HepG2 (cell line): ENCODE data around the gene LCN1. TPM values are rescaled to one million over a fixed set of nuclear protein-coding genes. Genes with fewer than 3 reads are reported as not detected.

ENCODE experiments used
- ATAC-seq: fragments of 200-7000 bp; cut with Tn5 transposase; 3 replicates; pipeline ENCODE4 v1.9.1; 2020; ENCODE audit warnings: mild to moderate bottlenecking, moderate library complexity
- BruUV-seq: library from RNA; stranded (reverse); fragments of 400-500 nt; replicated peaks from 2 replicates; lab custom pipeline; 2021; lab: Mats Ljungman, UMichigan
- CTCF ChIA-PET: fragments of 300-600 bp; formaldehyde crosslinking; extraction: SDS; loops from one replicate; lab custom pipeline; 2021; ENCODE audit warnings: low total read pairs, inconsistent platforms, low intra/inter-chr PET ratio; lab: Yijun Ruan, JAX
- POLR2A ChIA-PET: fragments of 350-600 bp; sonication (Branson Sonifier 250); formaldehyde crosslinking; loops from one replicate; lab custom pipeline; 2020; ENCODE audit warnings: antibody characterized with exemption, inconsistent platforms; lab: Yijun Ruan, JAX
- DNase-seq: peaks from one replicate; pipeline ENCODE4 v3.0.0-alpha.2; 2015; ENCODE audit warnings: low spot score
- FAIRE-seq: peaks from 3 replicates; lab custom pipeline; 2011; peaks lifted over from hg19 to GRCh38; lab: Jason Lieb, UNC
- H2AFZ ChIP-seq: one replicate; pipeline ENCODE4 v1.6.1; 2011; ENCODE audit warnings: low read length, inconsistent platforms
- H3K27ac ChIP-seq: fragments of 300-600 bp; 3 replicates; pipeline ENCODE4 v1.8.0; 2011; ENCODE audit warnings: mixed run types, mild to moderate bottlenecking, mixed read lengths, low read length, inconsistent platforms; ENCODE audit not compliant: insufficient read depth; ENCODE audit errors: extremely low read length
- H3K27me3 ChIP-seq, 2 experiments: fragments of 200-600 bp in 1 of 2; 2 replicates in 1 of 2; 3 replicates in 1 of 2; pipeline versions ENCODE4 v1.6.0 to v1.8.0; 2011; ENCODE audit warnings: low read length in 2 of 2, mild to moderate bottlenecking in 2 of 2, moderate library complexity in 2 of 2, inconsistent platforms in 1 of 2; ENCODE audit not compliant: insufficient read depth in 2 of 2, control insufficient read depth in 1 of 2
- H3K36me3 ChIP-seq, 2 experiments: fragments of 200-600 bp in 1 of 2; replicated peaks in 1 of 2; 2 replicates in 1 of 2; 3 replicates in 1 of 2; pipeline versions ENCODE4 v1.5.1 to v1.8.0; 2011; ENCODE audit warnings: low read length in 2 of 2, inconsistent platforms in 1 of 2; ENCODE audit not compliant: insufficient read depth in 2 of 2, control insufficient read depth in 1 of 2
- H3K4me1 ChIP-seq: 2 replicates; pipeline ENCODE4 v1.5.1; 2012; ENCODE audit warnings: low read length, inconsistent platforms; ENCODE audit not compliant: insufficient read depth
- H3K4me2 ChIP-seq: 2 replicates; pipeline ENCODE4 v1.6.0; 2011; ENCODE audit warnings: low read depth, low read length, inconsistent platforms
- H3K4me3 ChIP-seq, 3 experiments: fragments of 200-600 bp in 1 of 3; sonication (generic), shearing (Covaris generic) in 1 of 3; replicated peaks in 1 of 3; 2 replicates each; pipeline ENCODE4 v1.5.1; 2011 to 2016; ENCODE audit warnings: low read length in 3 of 3, inconsistent platforms in 2 of 3, low read depth in 2 of 3, mild to moderate bottlenecking in 2 of 3, control low read depth in 1 of 3, mixed read lengths in 1 of 3; ENCODE audit not compliant: insufficient read depth in 1 of 3
- H3K79me2 ChIP-seq: one replicate; pipeline ENCODE4 v1.6.1; 2011; ENCODE audit warnings: low read length, inconsistent platforms; ENCODE audit not compliant: insufficient read depth
- H3K9ac ChIP-seq: 2 replicates; pipeline ENCODE4 v1.6.0; 2011; ENCODE audit warnings: mild to moderate bottlenecking, low read depth, low read length, inconsistent platforms; ENCODE audit not compliant: insufficient read depth
- H3K9me3 ChIP-seq: 2 replicates; pipeline ENCODE4 v1.5.1; 2012; ENCODE audit warnings: mild to moderate bottlenecking, low read length
- H4K20me1 ChIP-seq: 2 replicates; pipeline ENCODE4 v1.6.0; 2011; ENCODE audit warnings: inconsistent platforms, mild to moderate bottlenecking, low read length, moderate library complexity; ENCODE audit not compliant: insufficient read depth
- FOXA1 ChIP-seq, 2 experiments: fragments of 450-650 bp in 1 of 2; sonication (generic) in 1 of 2; formaldehyde crosslinking in 1 of 2; IDR thresholded peaks; 2 replicates each; pipeline versions ENCODE4 v1.4.0 to v1.6.1; 2016 to 2020; ENCODE audit warnings: missing genetic modification reagents in 1 of 2
- HMGA1 ChIP-seq: sonication (generic); formaldehyde crosslinking; conservative IDR thresholded peaks from 2 replicates; pipeline ENCODE4 v1.4.0; 2020; ENCODE audit warnings: missing genetic modification reagents
- IRX3 ChIP-seq: sonication (generic); formaldehyde crosslinking; IDR thresholded peaks from 2 replicates; pipeline ENCODE4 v1.8.1; 2023; ENCODE audit warnings: mild to moderate bottlenecking, low read depth, missing genetic modification reagents, borderline replicate concordance
- KDM1A ChIP-seq: IDR thresholded peaks from 2 replicates; pipeline ENCODE4 v1.6.1; 2016; ENCODE audit warnings: missing compliant biosample characterization
- LRRFIP1 ChIP-seq: sonication (generic); formaldehyde crosslinking; conservative IDR thresholded peaks from 2 replicates; pipeline ENCODE4 v1.4.0; 2020; ENCODE audit warnings: missing genetic modification reagents
- NCOA1 ChIP-seq: sonication (generic); formaldehyde crosslinking; IDR thresholded peaks from 2 replicates; pipeline ENCODE4 v1.9.0; 2021; ENCODE audit warnings: missing genetic modification reagents
- NFKB2 ChIP-seq: sonication (generic); formaldehyde crosslinking; IDR thresholded peaks from 2 replicates; pipeline ENCODE4 v1.4.0; 2020; ENCODE audit warnings: missing genetic modification reagents, borderline replicate concordance
- NR1H2 ChIP-seq: sonication (generic); formaldehyde crosslinking; IDR thresholded peaks from 2 replicates; pipeline ENCODE4 v1.8.1; 2022; ENCODE audit warnings: low read depth, missing genetic modification reagents, borderline replicate concordance
- ONECUT2 ChIP-seq: sonication (generic); formaldehyde crosslinking; IDR thresholded peaks from 2 replicates; pipeline ENCODE4 v1.4.0; 2020; ENCODE audit warnings: missing genetic modification reagents
- PATZ1 ChIP-seq: sonication (generic); formaldehyde crosslinking; IDR thresholded peaks from 2 replicates; pipeline ENCODE4 v1.4.0; 2020; ENCODE audit warnings: missing genetic modification reagents
- SOX6 ChIP-seq, 2 experiments: fragments of 450-650 bp in 1 of 2; sonication (generic) in 1 of 2; formaldehyde crosslinking in 1 of 2; IDR thresholded peaks; 2 replicates each; pipeline versions ENCODE4 v1.4.0 to v1.6.1; 2017 to 2020; ENCODE audit warnings: antibody characterized with exemption in 1 of 2, mild to moderate bottlenecking in 1 of 2, missing genetic modification reagents in 1 of 2
- ZBTB1 ChIP-seq: sonication (generic); formaldehyde crosslinking; IDR thresholded peaks from 2 replicates; pipeline ENCODE4 v1.4.0; 2020; ENCODE audit warnings: missing genetic modification reagents, borderline replicate concordance
- ZFP36 ChIP-seq: fragments of 150-350 bp; IDR thresholded peaks from 2 replicates; pipeline ENCODE4 v1.6.1; 2018; ENCODE audit warnings: borderline replicate concordance, low read length, low read depth; ENCODE audit not compliant: partially characterized antibody
- ZFP82 ChIP-seq: sonication (generic); formaldehyde crosslinking; IDR thresholded peaks from 2 replicates; pipeline ENCODE4 v1.5.1; 2020; ENCODE audit warnings: mild to moderate bottlenecking, missing genetic modification reagents, borderline replicate concordance
- ZNF24 ChIP-seq: fragments of 450-650 bp; IDR thresholded peaks from 2 replicates; pipeline ENCODE4 v1.6.1; 2017; ENCODE audit warnings: antibody characterized with exemption, mild to moderate bottlenecking
- ZNF292 ChIP-seq: sonication (generic); formaldehyde crosslinking; IDR thresholded peaks from 2 replicates; pipeline ENCODE4 v1.8.1; 2022; ENCODE audit warnings: mild to moderate bottlenecking, low read depth, missing genetic modification reagents, borderline replicate concordance
- ZNF749 ChIP-seq: sonication (generic); formaldehyde crosslinking; IDR thresholded peaks from 2 replicates; pipeline ENCODE4 v1.8.0; 2022; ENCODE audit warnings: mild to moderate bottlenecking, missing genetic modification reagents, moderate library complexity, borderline replicate concordance
- ZNF816 ChIP-seq: sonication (generic); formaldehyde crosslinking; IDR thresholded peaks from 2 replicates; pipeline ENCODE4 v1.8.0; 2022; ENCODE audit warnings: missing genetic modification reagents, mild to moderate bottlenecking, borderline replicate concordance
- ZSCAN25 ChIP-seq: sonication (generic); formaldehyde crosslinking; IDR thresholded peaks from 2 replicates; pipeline ENCODE4 v1.8.0; 2022; ENCODE audit warnings: mild to moderate bottlenecking, missing genetic modification reagents
- WGBS: methylation state at CpG from one replicate; pipeline ENCODE4 v1.1.6; 2017; ENCODE audit warnings: low lambda C conversion rate; 5-methylcytosine and 5-hydroxymethylcytosine counted together
- in situ Hi-C: cut with HindIII; loops from 2 replicates; pipeline ENCODE4 v1.10.0; 2017; ENCODE audit warnings: low pct_unique_long_range_greater_than_20kb; ENCODE audit not compliant: extremely low pct_ligation_motif_present
- intact Hi-C: fragments of 100-400 bp; cut with micrococcal nuclease; formaldehyde crosslinking; loops from one replicate; pipeline ENCODE4 v1.10.0; 2022; ENCODE audit not compliant: unreplicated experiment
- polyA plus RNA-seq, 8 experiments: library from polyadenylated mRNA; depleted of rRNA in 3 of 8; stranded (reverse) in 7 of 8; unstranded in 1 of 8; fragments of >200 nt; fragmentation: Illumina TruSeq in 4 of 8; extraction: Trizol in 4 of 8; gene quantifications; 2 replicates each; pipeline versions ENCODE4 v1.2.1 to v1.2.3, GENCODE V29; 2011 to 2016; ENCODE audit warnings: low read depth in 4 of 8, missing spikeins in 1 of 8, mixed read lengths in 1 of 8; ENCODE audit not compliant: insufficient read depth in 1 of 8
- total RNA-seq, 5 experiments: library from RNA; depleted of rRNA; stranded (reverse); fragments of >200 nt; fragmentation: Illumina TruSeq; extraction: Trizol; gene quantifications; 2 replicates each; pipeline ENCODE4 v1.2.3, GENCODE V29; 2016; ENCODE audit warnings: low read depth in 1 of 5

The LCN1 gene
- total and polyA plus RNA-seq, 2 of the 13 experiments (the other 11 are each of a cell fraction or from before 2014, with no cell fraction given) = not detected

GRCh38 chr9:135568026-135568425, 46.8 kb downstream of the LCN1 start:
- CTCF ChIA-PET = no interaction called here
- H3K4me2 ChIP-seq = no peak overlapping the region
- H4K20me1 ChIP-seq = no peaks in the 10 kb centered on the region
- no peak overlapping the region for H3K27ac ChIP-seq
- H3K27me3 ChIP-seq = peaks cover 1 to 25% of the 10 kb centered on the region in 2 experiments; a peak in 3 of 5 replicates
- no peak for FAIRE-seq
- TF ChIP-seq ZFP36 = no peak
- TF ChIP-seq NFKB2 (CRISPR knock-in tag) = no peak
- TF ChIP-seq IRX3 = no peak
- TF ChIP-seq FOXA1 (IDR thresholded peaks at IDR 0.05) = no peak
- TF ChIP-seq FOXA1 (CRISPR knock-in tag; IDR thresholded peaks at IDR 0.05) = no peak
- no peak for TF ChIP-seq ZFP82 (CRISPR knock-in tag)
- no peak for TF ChIP-seq ZNF816 (CRISPR knock-in tag)
- TF ChIP-seq SOX6 (IDR thresholded peaks at IDR 0.05) = no peak
- no peak for TF ChIP-seq SOX6 (CRISPR knock-in tag; IDR thresholded peaks at IDR 0.05)
- TF ChIP-seq KDM1A = no peak
- TF ChIP-seq LRRFIP1 = no peak
- TF ChIP-seq NCOA1 (CRISPR knock-in tag) = no peak
- TF ChIP-seq HMGA1 (CRISPR knock-in tag) = no peak
- no peak for TF ChIP-seq ZNF292
- no peak for TF ChIP-seq ONECUT2 (CRISPR knock-in tag)
- TF ChIP-seq PATZ1 (CRISPR knock-in tag) = no peak
- TF ChIP-seq ZNF24 = no peak
- no peak for TF ChIP-seq ZNF749 (CRISPR knock-in tag)
- no peak for TF ChIP-seq NR1H2
- TF ChIP-seq ZBTB1 (CRISPR knock-in tag) = no peak
- TF ChIP-seq ZSCAN25 (CRISPR knock-in tag) = no peak
- TF ChIP-seq, all 625 proteins: peak for 0
- Histone ChIP-seq H3K36me3 (no peaks in the 10 kb centered on the region), H3K4me1 (no peaks in the 10 kb centered on the region), H3K9me3 (no peaks in the 10 kb centered on the region), H3K4me3 (no peak overlapping the region), H3K9ac (no peak overlapping the region), H3K79me2 (no peaks in the 10 kb centered on the region), H2AFZ (no peak overlapping the region)
- DNase-seq (no peak), ATAC-seq (no peak)
- 18% methylated on average over 5 of the region's 6 CpGs for WGBS
- POLR2A ChIA-PET = no interaction called here
- intact Hi-C loops (no loop called here), in situ Hi-C loops (no loop called here)
- no TSS peak for BruUV-seq
